Stimulated activated naive CD4-positive, alpha-beta T cell treated with Interleukin-2 at 50 U/mL for 16 hours (primary cell): Measurements from ENCODE around the gene HELZ2.
A peak's percentile ranks its signal among the peaks of the same experiment; 100 is the strongest.

Experiments
- DNase-seq: peaks from one replicate; lab custom pipeline; 2025; lab: John Stamatoyannopoulos, UW

The HELZ2 gene

DNA sequence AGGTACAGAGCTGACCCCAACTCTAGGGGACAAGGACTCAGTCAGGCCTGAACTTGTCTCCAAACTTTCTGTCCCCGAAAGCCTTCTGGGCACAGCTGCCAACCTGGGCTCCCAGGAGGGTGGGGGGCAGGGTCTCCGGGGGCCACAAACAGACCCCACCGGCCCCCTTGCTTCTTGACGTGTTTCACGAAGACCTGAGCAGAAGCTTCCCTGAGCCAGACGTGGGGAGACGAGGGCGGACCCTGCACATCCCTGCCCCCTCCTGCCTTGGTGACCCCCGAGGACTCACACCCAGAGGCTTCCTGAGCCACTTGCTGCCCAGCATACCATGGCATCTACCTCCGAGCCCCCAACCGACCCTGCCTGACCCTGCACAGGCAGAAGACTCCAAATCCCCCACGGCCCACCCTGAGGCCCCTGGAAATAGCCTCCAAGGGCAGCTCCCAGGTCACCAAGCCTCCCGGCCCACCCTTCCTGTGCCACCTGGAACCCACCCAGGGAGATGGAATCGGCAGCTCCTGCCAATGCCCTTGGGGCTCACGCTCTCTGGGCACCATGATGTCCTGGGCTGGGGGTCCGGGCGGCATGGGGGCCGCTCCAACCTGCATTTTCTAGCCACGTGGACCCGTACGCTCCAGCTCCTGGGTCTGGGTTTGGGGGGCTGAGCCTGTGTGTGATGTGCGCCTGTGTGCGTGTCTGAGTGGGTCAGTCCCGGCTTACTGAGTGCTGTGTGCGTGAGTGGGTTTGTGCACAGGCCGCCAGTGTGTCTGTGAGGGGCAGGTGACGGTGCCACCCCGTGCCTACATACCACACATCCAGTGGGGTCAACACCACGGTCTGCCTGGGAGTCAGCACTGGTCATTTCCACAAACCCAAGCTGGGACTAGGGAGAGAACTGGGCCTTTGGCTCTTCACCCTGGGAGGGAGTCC lies 34.3 kb downstream of the HELZ2 start:
- DNase-seq, result no peak

DNA sequence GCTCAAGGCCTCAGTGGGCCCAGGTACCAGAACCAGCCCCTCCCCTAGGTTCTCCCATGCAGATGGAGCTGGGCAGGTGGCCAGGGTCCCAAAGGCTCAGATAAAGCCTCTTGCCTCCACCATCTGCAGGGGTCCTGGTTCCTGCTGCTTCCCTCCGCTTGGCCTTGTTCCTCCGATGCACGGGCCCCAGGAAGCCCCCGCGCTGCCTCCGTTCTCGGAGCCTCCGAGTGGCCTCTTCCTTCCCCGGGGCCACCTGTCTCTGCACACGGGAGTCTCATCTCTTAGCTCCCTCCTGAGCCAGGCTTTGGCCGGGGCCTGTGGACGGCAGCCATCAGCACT lies 35.0 kb downstream of the HELZ2 start:
- no peak for DNase-seq

DNA sequence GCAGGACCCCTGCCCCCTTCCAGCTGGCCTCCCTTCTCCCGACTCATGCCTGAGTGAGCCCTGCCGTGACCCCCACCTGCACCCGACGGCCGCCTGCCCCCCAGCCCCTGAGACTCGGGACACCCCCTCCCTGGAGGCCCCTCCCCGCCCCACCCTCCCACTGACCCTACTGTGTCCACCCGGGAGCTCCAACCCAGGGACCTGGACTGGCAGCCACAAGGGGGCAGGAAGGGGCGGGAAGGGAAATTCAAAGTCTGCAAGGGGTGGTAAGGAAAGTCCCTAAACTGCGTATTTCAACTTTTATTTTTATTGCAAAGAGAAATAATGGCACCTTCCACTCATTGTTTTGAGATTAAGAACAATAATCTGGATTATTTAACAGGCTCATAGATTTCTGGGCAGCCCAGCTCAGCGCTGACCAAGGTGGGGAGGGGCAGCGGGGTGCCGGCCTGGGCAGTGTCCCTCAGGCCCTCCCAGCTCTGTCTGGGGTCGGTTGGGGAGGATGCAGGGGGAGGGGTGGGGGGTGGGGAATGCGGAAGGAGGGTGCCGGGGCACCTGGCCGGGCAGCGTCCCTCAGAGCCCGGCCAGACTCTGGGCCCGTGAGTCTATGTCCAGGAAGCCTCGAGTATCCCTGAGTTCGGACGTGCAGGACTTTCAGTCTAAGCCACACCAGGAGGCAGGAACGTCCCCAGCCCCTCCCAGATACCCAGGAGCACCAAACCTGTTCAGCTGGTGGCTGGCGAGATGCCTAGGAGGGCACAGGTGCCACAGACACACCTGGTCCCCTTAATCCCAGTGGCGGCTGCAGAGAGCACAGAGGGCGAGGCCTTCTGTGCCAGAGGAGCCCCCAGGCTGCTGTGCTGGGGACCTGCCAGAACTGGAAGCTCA lies 35.6 kb downstream of the HELZ2 start:
- DNase-seq, result no peak

DNA sequence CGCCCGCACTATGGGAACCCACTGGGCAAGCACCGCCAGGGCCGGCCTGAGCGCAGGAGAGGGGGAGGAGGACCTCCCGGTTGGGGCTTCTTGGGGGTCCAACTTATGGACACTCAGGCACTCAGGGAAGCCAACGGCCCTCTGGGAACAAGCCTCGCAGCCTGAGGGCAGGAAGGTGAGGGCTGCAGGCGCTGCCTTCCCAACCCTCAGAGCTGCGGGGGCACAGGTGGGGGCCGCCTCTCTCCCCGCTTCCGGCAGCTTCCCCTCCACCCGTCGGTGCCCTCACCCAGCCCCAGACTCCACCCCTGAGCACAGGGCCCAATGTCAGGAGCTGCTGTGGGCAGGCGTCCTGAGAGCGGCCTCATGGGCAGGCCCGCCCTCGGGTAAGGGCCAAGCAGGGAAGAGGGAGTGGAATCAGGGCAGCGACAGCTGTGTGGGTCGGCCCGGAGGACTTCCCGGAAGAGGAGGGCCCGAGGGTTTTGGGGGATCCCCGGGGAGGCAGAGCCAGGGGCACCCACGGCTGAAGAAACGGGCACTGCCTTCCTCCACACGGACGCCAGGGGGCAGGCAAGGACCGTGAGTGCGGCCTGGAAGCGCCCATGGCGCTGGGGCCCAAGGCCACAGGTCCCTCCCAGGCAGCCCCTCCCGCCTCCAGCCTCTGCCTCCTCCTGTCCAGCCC lies 36.4 kb downstream of the HELZ2 start:
- peak; percentile 94 for DNase-seq

DNA sequence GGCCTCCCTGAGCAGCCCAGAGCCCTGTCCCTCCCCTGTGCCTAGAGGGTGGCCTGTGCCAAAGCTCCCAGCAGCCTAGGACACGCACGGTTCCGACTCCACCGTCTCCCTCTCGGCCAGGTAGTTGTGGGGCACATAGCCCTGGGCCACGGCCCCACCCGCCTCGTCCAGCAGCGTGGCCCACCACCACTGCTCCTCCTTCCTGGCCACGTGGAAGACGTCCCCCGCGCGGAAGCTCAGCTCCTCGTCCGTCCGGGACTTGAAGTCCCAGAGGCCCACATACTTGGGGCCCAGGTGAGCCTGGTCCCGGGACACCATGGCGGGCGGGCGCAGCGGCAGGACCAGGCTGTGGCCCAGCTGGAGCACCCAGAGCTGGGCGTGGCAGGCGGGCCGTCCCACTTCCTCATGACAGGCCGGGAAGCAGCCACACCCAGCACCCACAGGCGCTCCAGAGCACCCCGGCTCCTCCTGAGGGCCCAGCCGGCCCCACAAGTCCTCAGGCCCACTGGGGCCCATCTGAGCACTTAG lies 37.0 kb downstream of the HELZ2 start, which contains the start of gene PTK6:
Gene PTK6 (minus strand): TSS at position 380 of the 528 bp plus-strand sequence. CDS start 62 bp downstream, at position 318.
- DNase-seq, result peak; percentile 15

DNA sequence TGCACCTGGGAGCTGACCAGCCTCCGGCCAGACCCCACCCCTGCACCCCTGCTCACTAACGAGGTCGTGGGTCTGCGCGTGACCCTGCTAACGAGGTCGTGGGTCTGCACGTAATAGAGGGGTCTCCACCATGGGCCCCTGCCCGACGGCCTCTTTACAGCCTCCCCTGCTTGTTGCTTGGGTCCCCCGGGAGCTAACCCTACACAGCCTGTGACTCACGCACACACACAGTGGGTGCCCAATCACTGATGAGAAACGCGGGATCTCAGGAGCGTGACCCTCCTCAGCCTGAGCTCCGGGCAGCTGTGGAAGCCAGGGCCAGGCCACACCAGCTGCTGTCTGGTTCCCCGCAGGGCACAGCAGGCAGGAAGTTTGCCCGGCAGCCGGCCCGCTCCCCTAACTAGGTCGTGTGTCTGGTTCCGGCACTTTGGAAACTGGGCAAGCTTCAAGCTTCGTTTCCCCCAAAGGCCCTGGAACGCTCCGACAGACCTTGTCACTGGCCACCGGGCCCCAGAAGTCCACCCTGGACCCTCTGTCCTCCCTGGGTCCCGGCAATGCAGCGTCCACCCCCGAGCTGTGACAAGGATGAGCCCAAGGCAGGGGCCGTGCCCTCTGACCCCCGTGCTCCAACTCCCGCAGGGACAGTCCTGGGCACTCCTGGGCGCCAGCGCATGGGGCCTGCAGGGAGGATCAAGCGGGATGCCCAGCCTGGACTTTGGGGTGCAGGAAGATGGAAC lies 37.6 kb downstream of the HELZ2 start:
- DNase-seq, result no peak

DNA sequence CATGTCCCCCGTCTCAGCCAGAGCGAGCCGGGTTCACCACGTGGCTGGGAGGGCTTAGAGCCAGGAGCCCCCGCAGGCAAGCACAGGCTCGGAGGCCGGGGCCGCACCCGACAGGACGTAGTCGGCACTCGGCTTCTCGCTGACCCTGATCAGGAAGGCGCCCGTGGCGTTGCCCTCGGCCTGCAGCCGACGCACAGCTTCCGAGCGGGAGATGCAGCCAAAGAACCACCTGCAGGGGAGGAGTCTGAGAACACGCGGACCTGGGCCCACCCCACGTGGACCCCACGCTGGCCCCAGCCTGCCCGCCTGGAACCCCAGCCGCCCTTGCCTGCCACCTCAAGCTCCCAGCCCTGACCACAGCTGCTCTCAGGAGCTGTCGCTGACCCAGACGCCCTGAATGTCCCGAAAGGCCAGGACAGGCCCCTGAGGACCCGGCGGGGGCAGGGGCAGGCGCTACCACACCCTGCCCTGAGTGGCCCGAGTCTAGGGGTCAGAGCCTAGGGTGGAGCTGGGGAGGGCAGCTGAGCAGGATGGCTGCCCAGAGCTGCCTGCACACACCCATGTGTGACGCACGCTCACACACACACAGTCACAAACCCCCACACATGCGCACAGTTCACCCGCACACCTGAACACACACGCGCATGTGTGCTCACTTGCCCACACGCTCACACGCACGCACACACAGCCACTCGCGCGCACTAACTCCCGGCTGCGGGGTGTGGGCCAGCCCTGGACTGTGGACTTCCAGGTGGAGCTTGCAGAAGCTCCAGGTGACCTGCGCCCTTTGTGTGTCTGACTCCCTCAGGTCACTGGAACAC lies 39.0 kb downstream of the HELZ2 start:
- no peak for DNase-seq

DNA sequence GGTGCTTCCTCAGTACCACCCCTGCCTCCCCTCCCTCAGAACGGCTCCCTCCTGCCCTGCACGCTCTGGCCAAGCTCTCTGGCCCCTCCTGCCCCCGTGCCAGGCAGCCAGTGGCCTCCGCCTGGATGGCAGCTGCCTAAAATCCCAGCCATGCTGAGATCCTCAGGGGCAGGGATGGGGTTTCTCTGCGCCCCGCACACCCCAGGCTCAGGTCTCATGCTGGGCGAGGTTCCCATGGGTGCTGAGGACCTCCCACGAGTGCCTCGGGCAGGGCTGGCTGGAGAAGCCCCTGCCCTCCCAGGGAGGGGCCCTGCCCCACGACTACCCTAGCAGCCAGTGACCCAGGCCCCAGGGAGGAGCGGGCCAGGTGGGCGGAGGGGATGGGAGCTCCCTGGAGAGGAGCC lies 39.6 kb downstream of the HELZ2 start:
- DNase-seq, result no peak

DNA sequence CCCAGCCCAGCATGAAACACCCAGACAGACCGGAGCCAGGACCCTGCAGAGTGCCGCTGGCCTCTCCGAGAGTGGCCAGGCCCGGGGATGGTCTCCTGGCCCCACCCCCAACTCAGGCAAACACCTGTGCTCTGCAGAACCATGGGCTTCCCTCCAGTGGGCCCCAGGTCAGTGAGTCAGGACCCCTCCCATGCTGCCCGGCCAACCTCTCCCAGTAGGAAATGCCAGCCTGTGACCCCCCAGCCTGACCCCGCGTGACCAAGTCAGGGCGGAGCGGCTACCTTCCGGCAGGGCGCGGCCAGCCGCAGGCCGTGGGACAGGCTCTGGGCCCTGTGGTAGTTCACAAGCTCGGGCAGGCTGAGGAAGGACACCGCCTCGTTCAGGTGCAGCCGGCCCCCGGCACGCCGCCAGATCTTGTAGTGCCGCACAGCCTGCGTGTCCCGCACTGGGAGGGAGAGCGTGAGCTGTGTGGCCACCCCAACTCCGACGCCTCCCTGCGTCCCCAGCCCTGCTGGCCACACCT lies 40.1 kb downstream of the HELZ2 start:
- no peak for DNase-seq

DNA sequence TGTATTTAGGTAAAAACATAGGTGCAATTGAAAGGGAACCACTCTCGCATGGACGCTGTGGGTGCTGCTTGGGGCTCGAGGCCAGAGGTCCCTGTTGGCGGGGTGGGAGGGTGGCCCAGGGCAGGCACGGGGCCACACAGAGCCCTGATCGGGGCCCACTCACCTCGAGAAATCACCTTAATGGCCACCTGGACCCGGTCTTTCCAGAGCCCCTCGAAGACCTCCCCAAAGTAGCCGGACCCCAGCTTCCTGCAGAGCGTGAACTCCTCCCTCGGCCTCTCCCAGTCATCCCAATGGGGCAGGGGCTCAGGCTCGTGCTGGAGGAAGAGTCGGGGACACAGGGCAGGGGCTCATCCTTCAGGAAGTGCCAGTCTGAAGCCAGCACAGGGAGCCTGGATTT lies 40.7 kb downstream of the HELZ2 start:
- no peak for DNase-seq

DNA sequence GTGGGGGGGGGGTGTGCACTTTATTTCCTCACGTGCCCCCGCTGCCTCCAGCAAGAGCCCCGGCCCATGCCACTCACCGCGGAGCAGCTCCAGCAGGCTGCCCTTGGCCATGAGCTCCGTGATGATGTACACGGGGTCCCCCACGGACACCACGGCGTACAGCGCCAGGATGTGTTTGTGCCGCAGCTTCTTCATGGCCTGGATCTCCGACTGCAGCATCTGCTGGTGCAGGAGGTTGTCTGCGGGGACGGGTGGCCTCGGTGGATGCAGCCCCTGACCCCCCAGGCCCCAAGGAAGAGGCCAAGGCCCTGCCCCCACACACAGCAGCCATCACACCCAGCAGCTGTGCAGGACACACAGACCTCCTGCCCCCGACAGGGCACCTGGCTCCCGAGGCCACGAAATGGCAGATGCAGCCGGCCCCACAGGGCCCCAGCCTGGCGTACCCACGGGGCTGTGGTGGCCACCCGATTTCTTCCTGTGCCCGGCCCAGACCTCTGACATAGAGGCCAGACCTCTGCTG lies 41.5 kb downstream of the HELZ2 start:
- DNase-seq, result no peak

DNA sequence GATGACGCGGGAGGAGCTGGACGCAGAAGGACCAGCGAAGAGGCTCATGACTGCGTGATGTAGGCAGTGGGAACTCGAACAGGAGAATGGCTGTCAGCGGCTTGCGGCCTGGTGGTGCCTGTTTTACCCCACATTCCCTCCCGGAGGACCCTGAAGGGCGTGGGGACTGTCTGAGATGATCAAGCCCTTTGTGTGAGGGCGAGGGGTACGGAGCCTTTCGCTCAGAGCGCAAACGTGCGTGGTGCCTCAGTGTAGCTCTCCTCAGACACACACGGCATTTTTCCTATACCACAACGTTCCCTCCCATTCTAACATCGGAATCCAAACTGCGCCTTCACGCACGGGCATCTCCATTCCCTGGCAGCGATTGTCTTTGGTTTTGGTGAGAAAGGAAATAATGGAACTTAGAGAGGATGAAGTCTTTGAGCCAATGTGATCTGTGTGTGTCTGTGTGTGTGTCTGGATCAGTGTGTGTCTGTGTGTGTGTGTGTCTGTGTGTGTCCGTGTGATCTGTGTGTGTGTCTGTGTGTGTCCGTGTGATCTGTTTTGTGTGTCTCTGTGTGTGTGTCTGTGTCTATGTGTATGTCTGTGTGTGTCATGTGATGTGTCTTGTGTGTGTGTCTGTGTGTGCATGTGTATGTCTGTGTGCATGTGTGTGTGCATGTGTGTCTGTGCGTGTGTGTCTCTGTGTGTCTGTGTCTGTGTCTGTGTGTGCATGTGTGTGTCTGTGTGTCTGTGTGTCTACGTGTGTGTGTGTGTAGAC lies 42.2 kb downstream of the HELZ2 start:
- DNase-seq, result no peak

DNA sequence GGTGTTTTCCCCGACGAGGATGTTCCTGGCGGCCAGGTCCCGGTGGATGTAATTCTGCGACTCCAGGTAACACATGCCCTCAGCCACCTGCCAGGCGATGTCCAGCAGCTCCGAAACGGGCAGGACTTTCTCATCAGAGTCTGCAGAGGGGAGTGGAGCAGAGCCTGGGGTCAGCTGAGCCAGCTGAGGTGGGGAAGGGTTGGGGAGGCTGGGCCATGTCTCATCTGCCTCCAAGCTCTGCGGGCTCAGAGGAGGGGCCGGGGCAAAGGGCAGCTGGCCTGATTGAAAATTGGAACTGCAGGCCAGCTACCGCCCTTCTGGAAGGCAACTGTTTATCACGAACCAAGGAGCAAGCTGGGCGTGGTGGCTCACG lies 43.3 kb downstream of the HELZ2 start:
- DNase-seq, result no peak

DNA sequence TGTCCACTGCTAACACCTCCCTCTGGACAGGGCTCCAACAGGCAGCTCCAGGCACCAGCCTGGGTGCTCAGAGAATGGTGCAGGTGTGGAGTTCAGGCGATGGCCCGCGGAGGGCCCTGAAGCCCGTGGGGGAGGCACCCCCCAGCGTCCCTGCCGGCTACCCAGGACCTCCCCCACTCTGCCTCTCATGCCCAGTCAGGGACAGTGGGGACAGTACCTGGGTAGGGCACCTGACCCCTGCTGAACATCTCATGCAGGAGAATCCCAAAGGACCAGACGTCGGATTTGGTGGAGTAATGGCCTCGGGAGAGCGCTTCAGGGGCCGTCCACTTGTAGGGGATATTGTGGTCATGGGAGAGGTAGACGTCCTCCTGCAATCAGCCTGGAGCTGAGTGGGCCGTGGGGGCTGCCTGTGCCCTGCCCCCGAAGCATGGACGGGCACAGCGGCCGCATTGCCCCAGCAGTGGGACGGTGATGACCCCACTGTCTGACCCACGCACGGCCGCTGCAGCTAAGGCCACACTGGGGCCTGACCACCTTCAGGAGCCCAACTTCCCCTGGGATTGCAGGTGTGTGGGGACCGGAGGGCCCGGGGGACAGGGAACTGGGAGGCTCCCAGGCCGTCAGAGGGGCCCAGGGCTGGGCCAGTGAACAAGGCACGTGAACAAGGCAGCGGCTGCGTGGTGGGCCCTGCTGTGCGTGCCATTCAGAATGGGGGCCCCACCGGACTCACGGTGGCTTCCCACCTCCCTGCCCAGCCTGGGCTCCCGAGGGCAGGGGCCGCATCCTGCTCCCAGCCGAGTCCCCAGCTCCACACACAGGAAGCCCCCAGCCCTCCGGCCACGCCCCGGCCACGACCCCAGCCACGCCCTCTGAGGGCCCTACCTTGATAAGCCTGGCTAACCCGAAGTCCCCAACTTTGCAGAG lies 43.9 kb downstream of the HELZ2 start:
- DNase-seq, result no peak

DNA sequence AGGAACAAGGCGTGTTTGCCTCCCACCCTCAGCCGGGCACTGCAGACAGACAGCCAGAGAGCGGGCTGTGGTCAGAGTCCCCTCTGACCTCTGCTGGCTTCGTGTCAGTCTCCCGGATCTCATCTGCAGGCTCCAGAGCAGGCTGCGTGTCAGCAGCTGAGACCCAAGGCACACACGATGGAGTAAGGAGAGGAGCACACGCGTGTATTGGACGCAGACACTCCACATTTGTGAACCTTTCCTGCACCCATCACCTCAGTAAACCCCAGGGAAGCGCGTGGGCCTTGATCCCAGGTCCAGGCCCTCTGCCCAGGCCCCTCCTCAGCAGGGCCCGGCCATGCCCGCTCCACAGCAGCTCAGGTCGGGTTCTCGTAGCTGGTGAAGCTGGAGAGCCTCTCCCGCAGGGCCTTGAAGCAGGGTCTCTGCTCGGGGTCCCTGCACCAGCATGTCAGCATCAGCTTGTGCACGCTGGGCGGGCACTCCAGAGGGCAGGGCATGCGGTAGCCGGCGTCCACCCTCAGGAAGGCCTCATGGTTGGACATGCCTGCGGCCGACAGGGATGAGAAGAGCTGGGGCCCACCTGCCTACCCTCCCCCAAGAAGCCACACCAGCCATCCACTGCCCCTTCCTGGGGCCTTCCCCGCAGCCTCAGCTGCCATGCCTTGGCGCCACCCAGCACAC lies 44.7 kb downstream of the HELZ2 start:
- no peak for DNase-seq

DNA sequence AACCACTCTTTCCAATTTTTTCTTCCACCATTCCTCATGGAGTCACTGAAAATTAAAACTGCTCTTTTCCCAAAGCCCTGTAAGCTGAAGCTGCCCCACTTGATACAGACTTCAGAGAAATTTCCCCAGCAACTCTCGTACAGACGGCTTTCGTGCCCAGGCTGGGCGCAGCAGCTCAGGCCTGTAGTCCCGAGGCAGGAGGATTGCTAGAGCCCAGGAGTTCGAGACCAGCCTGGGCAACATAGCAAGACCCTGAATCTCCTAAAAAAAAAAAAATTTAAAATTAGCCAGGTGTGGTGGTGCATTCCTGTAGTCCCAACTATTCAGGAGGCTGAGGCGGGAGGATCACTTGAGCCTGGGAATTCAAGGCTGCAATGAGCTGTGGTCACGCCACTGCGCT lies 46.9 kb downstream of the HELZ2 start:
- DNase-seq, result no peak

DNA sequence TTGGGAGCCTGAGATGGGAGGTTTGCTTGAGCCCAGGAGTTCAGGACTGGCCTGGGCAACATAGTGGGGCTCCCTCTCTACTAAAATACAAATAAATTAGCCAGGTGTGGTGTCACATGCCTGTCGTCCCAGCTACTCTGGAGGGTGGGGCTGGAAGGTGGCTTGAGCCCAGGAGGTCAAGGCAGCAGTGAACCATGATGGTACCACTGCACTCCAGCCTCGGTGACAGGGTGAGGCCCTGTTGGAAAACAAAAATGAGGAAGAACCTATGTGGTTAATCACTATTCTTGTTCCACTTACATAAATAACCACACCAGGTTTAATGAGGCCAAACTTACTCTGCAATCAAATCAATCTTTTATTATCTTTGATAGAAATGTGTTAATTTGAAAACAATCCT lies 48.1 kb downstream of the HELZ2 start:
- no peak for DNase-seq

DNA sequence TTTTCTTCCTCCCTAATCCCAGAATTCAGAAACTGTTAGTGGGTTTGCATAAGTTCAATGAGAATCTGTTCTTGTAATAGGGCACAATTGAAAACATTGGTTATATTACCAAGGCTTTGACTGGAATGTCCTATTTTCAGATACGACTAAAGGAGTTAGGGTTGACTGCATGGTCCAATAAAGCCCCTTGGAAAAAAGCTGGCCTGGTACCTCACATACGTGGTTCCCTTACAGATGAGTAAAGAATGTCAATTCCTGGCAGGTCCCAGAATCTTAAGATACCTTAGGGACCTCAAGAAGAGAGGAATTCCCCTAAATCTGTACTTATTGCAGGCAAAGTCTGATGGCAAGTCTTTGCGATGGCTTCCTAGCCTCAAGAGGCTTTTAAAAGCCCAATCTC lies 48.9 kb downstream of the HELZ2 start:
- no peak for DNase-seq
